ENCODE results near the gene WNT16.

The WNT16 gene

GRCh38 chr7:121327671-121328070 lies 1.1 kb upstream of the WNT16 start:
- TF ChIP-seq CTCF (conservative IDR thresholded peaks at IDR 0.05; ENCODE audit: low read length), result no peak
- DNase-seq (ENCODE audit: low read depth), result no peak
- H3K4me3 ChIP-seq (ENCODE audit: low read length), result no peak overlapping the region

GRCh38 chr7:121329191-121330052 lies 622 bp downstream of the WNT16 start:
- TF ChIP-seq CTCF (conservative IDR thresholded peaks at IDR 0.05; ENCODE audit: low read length), result no peak
- H3K4me3 ChIP-seq (ENCODE audit: low read length), result peak overlapping the region; percentile 61
- DNase-seq (ENCODE audit: low read depth), result no peak

- peak; percentile 23 for DNase-seq (ENCODE audit: low read depth)
- H3K4me3 ChIP-seq (ENCODE audit: low read length), result peak overlapping the region; percentile 61
- no peak for TF ChIP-seq CTCF (conservative IDR thresholded peaks at IDR 0.05; ENCODE audit: low read length)
Measured at GRCh38 chr7:121330053-121330833, 1.4 kb downstream of the WNT16 start.

- DNase-seq (ENCODE audit: low read depth), result no peak
- H3K4me3 ChIP-seq (ENCODE audit: low read length), result no peak overlapping the region
Measured at GRCh38 chr7:121331048-121331447, 2.2 kb downstream of the WNT16 start.

GRCh38 chr7:121331574-121331973 lies 2.8 kb downstream of the WNT16 start:
- no peak for TF ChIP-seq CTCF (conservative IDR thresholded peaks at IDR 0.05; ENCODE audit: low read length)
- H3K4me3 ChIP-seq (ENCODE audit: low read length), result no peak overlapping the region
- no peak for DNase-seq (ENCODE audit: low read depth)

More at GRCh38 chr7:121331048-121331447, 2.2 kb downstream of the WNT16 start:
- TF ChIP-seq CTCF (conservative IDR thresholded peaks at IDR 0.05; ENCODE audit: low read length), result no peak

GRCh38 chr7:121334376-121334775 lies 5.6 kb downstream of the WNT16 start:
- H3K4me3 ChIP-seq (ENCODE audit: low read length), result no peak overlapping the region
- no peak for TF ChIP-seq CTCF (conservative IDR thresholded peaks at IDR 0.05; ENCODE audit: low read length)
- DNase-seq (ENCODE audit: low read depth), result no peak
